GM10248 (cell line): ENCODE results near the gene TRIM54.

Experiments
- CTCF ChIA-PET: fragments of 300-600 bp; sonication (Branson Sonifier 250); formaldehyde crosslinking; extraction: SDS; loops from one replicate; lab custom pipeline; 2021; ENCODE audit warnings: antibody characterized with exemption; lab: Yijun Ruan, JAX
- POLR2A ChIA-PET: fragments of 350-650 bp; sonication (Branson Sonifier 250); formaldehyde crosslinking; extraction: SDS; loops from one replicate; lab custom pipeline; 2020; ENCODE audit warnings: antibody characterized with exemption; lab: Yijun Ruan, JAX
- DNase-seq: peaks from one replicate; pipeline ENCODE4 v3.0.0; 2012; ENCODE audit errors: extremely low spot score
- CTCF ChIP-seq: IDR thresholded peaks from 2 replicates; pipeline ENCODE4 v1.5.1; 2012; ENCODE audit warnings: mild to moderate bottlenecking, low read depth; ENCODE audit errors: extremely low read depth, missing control alignments, control extremely low read depth

Gene TRIM54

GRCh38 chr2:27356382-27357181 is 74.4 kb downstream of the TRIM54 start, which contains the start of gene GTF3C2:
GTF3C2 (minus strand) TSS chr2:27356764; CDS start chr2:27343554, 13,210 bp downstream.
- ChIA-PET POLR2A (no interaction called here), CTCF (interaction anchor here (0.8 to 2.0 kb wide), 2 partner anchors 13 to 327 kb away, joined by 3 to 10 read pairs; partner anchors contain the start of gene EIF2B4)
- peak; percentile 90 for DNase-seq
- no peak for TF ChIP-seq CTCF
